GM18867 (cell line): ENCODE results near the gene WHAMM.
A peak's percentile ranks its signal among the peaks of the same experiment; 100 is the strongest.

Experiments used
- ATAC-seq: cut with Tn5 transposase; IDR thresholded peaks from one replicate; pipeline ENCODE4 v1.9.1; 2021; ENCODE audit warnings: mild to moderate bottlenecking, moderate library complexity; ENCODE audit not compliant: unreplicated experiment

Gene WHAMM

GRCh38 chr15:82832601-82833361 is 23.4 kb downstream of the WHAMM start:
- peak; percentile 91 for ATAC-seq

- no peak for ATAC-seq
Measured at GRCh38 chr15:82833362-82833682, 23.9 kb downstream of the WHAMM start.

GRCh38 chr15:82835391-82835917 is 26.0 kb downstream of the WHAMM start:
- ATAC-seq: no peak

GRCh38 chr15:82838096-82838735 is 28.8 kb downstream of the WHAMM start:
- ATAC-seq: no peak

- ATAC-seq: no peak
Measured at GRCh38 chr15:82839136-82839535, 29.7 kb downstream of the WHAMM start.

- no peak for ATAC-seq
Measured at GRCh38 chr15:82840166-82840565, 30.7 kb downstream of the WHAMM start.

GRCh38 chr15:82843566-82843965 is 34.1 kb downstream of the WHAMM start:
- ATAC-seq: no peak

GRCh38 chr15:82845686-82846085 is 36.3 kb downstream of the WHAMM start:
- no peak for ATAC-seq

- no peak for ATAC-seq
Measured at GRCh38 chr15:82846621-82847020, 37.2 kb downstream of the WHAMM start.

GRCh38 chr15:82847703-82848102 is 38.3 kb downstream of the WHAMM start:
- ATAC-seq: no peak

GRCh38 chr15:82848241-82848993 is 39.0 kb downstream of the WHAMM start:
- no peak for ATAC-seq

GRCh38 chr15:82849556-82850512 is 40.4 kb downstream of the WHAMM start:
- ATAC-seq: no peak

- no peak for ATAC-seq
Measured at GRCh38 chr15:82850731-82851130, 41.3 kb downstream of the WHAMM start.

GRCh38 chr15:82851306-82851850 is 42.0 kb downstream of the WHAMM start:
- no peak for ATAC-seq

- no peak for ATAC-seq
Measured at GRCh38 chr15:82851981-82852511, 42.6 kb downstream of the WHAMM start.

- ATAC-seq: no peak
Measured at GRCh38 chr15:82852941-82853561, 43.6 kb downstream of the WHAMM start.

GRCh38 chr15:82854554-82854953 is 45.1 kb downstream of the WHAMM start:
- ATAC-seq: no peak

- ATAC-seq: no peak
Measured at GRCh38 chr15:82855286-82856100, 46.1 kb downstream of the WHAMM start.
